ENCODE results near the gene ELFN1. TPM values are rescaled to one million over a fixed set of nuclear protein-coding genes. Genes with fewer than 3 reads are reported as not detected.
A peak's percentile ranks its signal among the peaks of the same experiment; 100 is the strongest.

Gene ELFN1
- total RNA-seq, 2 donors from 2014 or later = 0.12 to 0.40 TPM

GRCh38 chr7:1664711-1665548, 5.1 kb upstream of the ELFN1 start:
- Histone ChIP-seq H3K27ac (no peak overlapping the region), H3K4me3 (peak overlapping the region; percentile 37), H3K27me3 (peaks cover 60% of the 10 kb centered on the region), H3K9me3 (no peaks in the 10 kb centered on the region), H3K36me3 (no peaks in the 10 kb centered on the region), H3K4me1 (peaks cover 16% of the 10 kb centered on the region), H3K9ac (ENCODE audit: low read depth in 2 of 2, low read length in 2 of 2) (no peak overlapping the region)
- intact Hi-C loops (cut with DNase I) = loop anchor here (5.0 kb wide), 1 partner anchor 542 kb away; no protein-coding TSS in a partner anchor
- peak; percentile 51 for TF ChIP-seq CTCF (IDR thresholded peaks at IDR 0.05)
- DNase-seq = peak; percentile 50

GRCh38 chr7:1665549-1666316, 4.3 kb upstream of the ELFN1 start:
- no peak for TF ChIP-seq CTCF (IDR thresholded peaks at IDR 0.05)
- no peak overlapping the region for H3K27ac ChIP-seq
- peaks cover 68% of the 10 kb centered on the region for H3K27me3 ChIP-seq
- H3K9me3 ChIP-seq = no peaks in the 10 kb centered on the region
- H3K4me1 ChIP-seq = peaks cover 16% of the 10 kb centered on the region
- DNase-seq = no peak
- intact Hi-C loops (cut with DNase I) = no loop called here
- H3K4me3 ChIP-seq = peak overlapping the region; percentile 37
- no peaks in the 10 kb centered on the region for H3K36me3 ChIP-seq
- no peak overlapping the region for H3K9ac ChIP-seq (ENCODE audit: low read depth in 2 of 2, low read length in 2 of 2)

- no peak for TF ChIP-seq CTCF (IDR thresholded peaks at IDR 0.05)
- no peaks in the 10 kb centered on the region for H3K36me3 ChIP-seq
- no peak overlapping the region for H3K27ac ChIP-seq
- no peak for DNase-seq
- H3K9me3 ChIP-seq = no peaks in the 10 kb centered on the region
- peak overlapping the region; percentile 25 for H3K4me3 ChIP-seq
- H3K4me1 ChIP-seq = peaks cover 16% of the 10 kb centered on the region
- peaks cover 75% of the 10 kb centered on the region for H3K27me3 ChIP-seq
- intact Hi-C loops (cut with DNase I) = no loop called here
- H3K9ac ChIP-seq (ENCODE audit: low read depth in 2 of 2, low read length in 2 of 2) = no peak overlapping the region
Measured at GRCh38 chr7:1666317-1666822, 3.7 kb upstream of the ELFN1 start.

- Histone ChIP-seq H3K27me3 (peaks cover 81% of the 10 kb centered on the region), H3K27ac (no peak overlapping the region), H3K4me3 (peak overlapping the region; percentile 25), H3K4me1 (peaks cover 16% of the 10 kb centered on the region), H3K36me3 (no peaks in the 10 kb centered on the region), H3K9me3 (no peaks in the 10 kb centered on the region), H3K9ac (ENCODE audit: low read depth in 2 of 2, low read length in 2 of 2) (no peak overlapping the region)
- no peak for TF ChIP-seq CTCF (IDR thresholded peaks at IDR 0.05)
- intact Hi-C loops (cut with DNase I) = no loop called here
- no peak for DNase-seq
Measured at GRCh38 chr7:1666823-1667565, 3.1 kb upstream of the ELFN1 start.

Data from colonic mucosa (tissue), 4 donors.